Neuron (in vitro differentiated cells): ENCODE data around the gene NUDT21.

Experiments used
- H2AFZ ChIP-seq: one replicate; pipeline ENCODE4 v1.6.1; 2013; ENCODE audit warnings: low read depth, mild to moderate bottlenecking, inconsistent platforms, low read length, moderate library complexity
- H3K27me3 ChIP-seq: one replicate; pipeline ENCODE4 v1.6.1; 2013; ENCODE audit warnings: low read length; ENCODE audit not compliant: insufficient read depth
- H3K36me3 ChIP-seq: one replicate; pipeline ENCODE4 v1.6.1; 2013; ENCODE audit warnings: low read length; ENCODE audit not compliant: insufficient read depth
- H3K4me1 ChIP-seq: one replicate; pipeline ENCODE4 v1.6.1; 2013; ENCODE audit warnings: low read length; ENCODE audit not compliant: insufficient read depth
- H3K4me3 ChIP-seq: 2 replicates; pipeline ENCODE4 v1.5.1; 2013; ENCODE audit warnings: mild to moderate bottlenecking, low read length, moderate library complexity
- H3K9me3 ChIP-seq: one replicate; pipeline ENCODE4 v1.6.1; 2013; ENCODE audit warnings: low read length

The NUDT21 gene

DNA sequence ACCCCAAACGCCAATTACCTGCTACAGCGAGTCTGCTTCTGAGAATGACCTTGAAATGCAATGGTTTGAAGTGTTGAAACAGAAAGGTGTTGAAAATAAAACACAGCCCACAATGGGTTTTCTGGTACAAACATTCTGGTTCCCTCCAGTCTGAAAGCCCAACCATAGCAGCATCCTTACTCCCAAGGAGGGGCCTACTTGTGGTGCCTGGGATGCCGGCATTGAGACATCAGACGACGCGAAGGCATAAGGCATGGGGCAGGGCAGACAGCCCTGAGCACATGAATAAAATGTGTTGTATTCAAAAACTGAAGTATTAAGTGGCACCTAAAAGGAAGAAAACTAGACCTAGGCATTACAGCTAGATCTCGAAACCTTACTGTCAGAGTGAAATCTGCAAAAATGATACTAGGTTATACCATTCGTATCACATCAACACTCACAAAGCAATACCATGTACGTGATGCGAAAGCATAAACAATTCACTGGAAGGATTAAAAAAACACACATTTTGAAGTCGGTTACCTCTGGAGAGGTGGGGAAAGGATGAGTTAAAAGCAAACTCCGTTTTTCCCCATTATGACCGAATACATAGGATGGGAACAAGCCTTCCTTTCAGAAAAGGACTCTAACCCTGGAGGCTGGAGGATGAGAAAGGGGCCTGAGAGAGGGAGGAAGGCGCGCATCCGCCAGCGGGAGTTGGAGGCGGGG is 702 bp downstream of the NUDT21 start:
- H2AFZ ChIP-seq: no peak overlapping the region
- H3K4me3 ChIP-seq: peak overlapping the region; percentile 82
- H3K27me3 ChIP-seq: no peaks in the 10 kb centered on the region
- peaks cover 32% of the 10 kb centered on the region for H3K4me1 ChIP-seq
- H3K36me3 ChIP-seq: peaks cover 45% of the 10 kb centered on the region
- H3K9me3 ChIP-seq: no peaks in the 10 kb centered on the region

DNA sequence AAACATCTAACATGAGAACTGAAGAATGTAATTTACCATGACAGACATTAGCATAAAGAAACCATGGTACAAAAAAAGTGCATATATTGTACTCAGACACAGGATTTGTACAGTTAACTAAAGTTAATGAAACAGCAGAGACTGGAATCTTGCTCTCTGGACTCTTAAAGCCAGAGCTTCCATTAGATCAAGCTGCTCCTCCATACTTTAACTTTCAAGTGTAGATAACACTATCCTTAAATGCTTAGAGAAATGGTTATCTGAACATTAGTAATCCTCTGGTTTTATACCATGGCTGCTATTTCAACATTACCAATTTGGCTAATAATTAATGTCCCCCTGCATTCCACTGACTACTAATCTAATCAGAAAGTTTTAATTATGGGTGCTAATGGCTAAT is 3.1 kb downstream of the NUDT21 start:
- Histone ChIP-seq H3K36me3 (peaks cover 48% of the 10 kb centered on the region), H3K4me3 (no peak overlapping the region), H3K9me3 (no peaks in the 10 kb centered on the region), H2AFZ (no peak overlapping the region), H3K4me1 (peaks cover 32% of the 10 kb centered on the region), H3K27me3 (no peaks in the 10 kb centered on the region)

DNA sequence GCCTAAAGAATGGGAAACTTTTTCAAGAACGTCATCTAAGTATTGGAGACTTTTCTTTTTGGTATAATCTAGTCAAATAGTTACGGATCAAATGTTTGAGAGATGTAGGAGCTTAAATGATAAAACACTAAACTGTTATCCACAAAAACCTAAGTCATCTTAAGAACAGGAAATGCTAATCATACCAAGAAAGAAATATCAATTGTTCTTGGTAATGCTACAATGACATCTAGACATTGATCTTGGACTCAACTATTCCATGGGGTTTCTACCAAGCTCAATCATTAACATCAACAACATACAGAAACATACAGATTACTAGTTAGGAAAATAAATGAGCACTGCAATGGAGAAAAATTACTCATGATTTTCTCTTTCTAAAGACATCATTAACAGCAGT is 3.8 kb downstream of the NUDT21 start:
- no peaks in the 10 kb centered on the region for H3K9me3 ChIP-seq
- H3K4me1 ChIP-seq: peaks cover 26% of the 10 kb centered on the region
- no peak overlapping the region for H2AFZ ChIP-seq
- H3K4me3 ChIP-seq: no peak overlapping the region
- H3K36me3 ChIP-seq: peaks cover 54% of the 10 kb centered on the region
- no peaks in the 10 kb centered on the region for H3K27me3 ChIP-seq

DNA sequence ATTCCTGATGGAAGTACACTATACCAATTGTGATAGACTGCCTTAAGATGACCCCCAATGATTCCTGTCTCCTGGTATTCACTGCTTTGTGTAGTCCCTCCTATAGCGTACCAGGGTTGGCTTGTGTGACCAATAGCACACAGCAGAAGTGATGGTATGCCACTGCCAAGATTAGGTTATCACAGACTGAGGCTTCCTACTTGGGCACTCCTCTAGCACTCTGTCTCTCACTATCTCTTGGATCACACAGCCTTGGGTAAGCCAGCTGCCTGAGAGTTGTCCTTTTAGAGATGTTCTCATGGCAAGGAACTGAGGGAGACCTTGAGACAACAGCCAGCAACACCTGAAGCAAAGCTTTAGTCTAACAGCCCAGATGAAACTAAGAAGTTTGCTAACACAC is 13.1 kb downstream of the NUDT21 start:
- no peak overlapping the region for H2AFZ ChIP-seq
- no peaks in the 10 kb centered on the region for H3K27me3 ChIP-seq
- peaks cover 83% of the 10 kb centered on the region for H3K36me3 ChIP-seq
- no peaks in the 10 kb centered on the region for H3K9me3 ChIP-seq
- H3K4me1 ChIP-seq: no peaks in the 10 kb centered on the region
- no peak overlapping the region for H3K4me3 ChIP-seq

DNA sequence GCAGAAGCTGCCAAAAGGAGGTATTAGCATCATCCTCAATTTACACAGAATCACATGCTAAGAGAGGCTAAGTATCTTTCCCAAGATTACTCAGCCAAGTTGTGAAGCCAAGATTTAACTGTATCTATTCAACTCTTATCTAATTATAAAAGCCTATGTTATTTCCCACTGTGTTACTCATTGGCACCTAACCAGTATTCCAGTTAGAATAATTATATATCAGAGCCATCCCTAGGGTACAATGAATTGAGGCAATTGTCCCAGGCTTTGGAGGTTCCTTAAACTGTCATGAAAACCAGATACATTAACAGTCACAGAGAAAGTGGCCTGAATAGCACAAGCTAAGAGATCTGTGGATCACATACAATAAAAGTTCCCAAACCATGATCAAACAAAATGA is 14.9 kb downstream of the NUDT21 start:
- H2AFZ ChIP-seq: no peak overlapping the region
- H3K27me3 ChIP-seq: no peaks in the 10 kb centered on the region
- H3K4me3 ChIP-seq: no peak overlapping the region
- no peaks in the 10 kb centered on the region for H3K9me3 ChIP-seq
- peaks cover 80% of the 10 kb centered on the region for H3K36me3 ChIP-seq
- no peaks in the 10 kb centered on the region for H3K4me1 ChIP-seq

DNA sequence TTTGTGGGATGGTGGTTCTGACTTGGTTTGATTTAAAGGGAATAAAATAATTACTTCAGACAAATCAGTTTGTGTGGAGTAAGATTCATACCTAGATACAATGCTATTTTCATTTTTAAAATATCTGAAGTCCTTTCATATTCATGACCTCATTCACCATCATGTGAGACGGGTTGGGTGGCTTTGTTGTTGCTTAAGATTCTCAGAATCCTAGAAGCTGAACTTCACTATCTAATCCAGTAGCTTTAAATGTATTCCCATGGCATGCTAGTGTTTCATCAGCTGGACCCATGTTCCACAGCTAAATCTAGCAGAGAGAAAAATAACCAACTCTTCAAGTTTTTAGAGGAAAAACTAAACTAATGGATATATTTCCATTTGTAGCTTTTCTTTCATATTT is 23.0 kb downstream of the NUDT21 start:
- peaks cover 33% of the 10 kb centered on the region for H3K36me3 ChIP-seq

DNA sequence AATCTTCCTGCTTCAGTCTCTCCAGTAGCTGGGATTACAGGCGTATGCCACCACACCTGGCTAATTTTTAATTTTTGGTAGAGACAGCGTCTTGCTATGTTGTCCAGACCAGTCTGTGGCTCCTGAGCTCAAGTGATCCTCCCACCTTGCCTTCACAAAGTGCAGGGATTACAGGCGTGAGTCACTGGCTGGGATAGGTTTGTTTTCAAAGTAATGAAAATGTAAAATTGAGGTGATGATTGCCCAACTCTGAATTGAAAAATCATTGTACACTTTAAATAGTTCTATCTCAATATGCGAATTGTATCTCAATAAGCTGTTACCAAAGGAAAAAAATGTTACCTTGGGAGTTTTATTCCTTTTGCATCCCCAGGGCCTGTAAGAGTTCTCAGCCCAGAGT is 24.5 kb downstream of the NUDT21 start:
- H3K4me1 ChIP-seq: peaks cover 19% of the 10 kb centered on the region
- H2AFZ ChIP-seq: no peak overlapping the region
- H3K27me3 ChIP-seq: no peaks in the 10 kb centered on the region
- H3K36me3 ChIP-seq: peaks cover 20% of the 10 kb centered on the region
- H3K9me3 ChIP-seq: no peaks in the 10 kb centered on the region
- no peak overlapping the region for H3K4me3 ChIP-seq

More for the DNA sequence above, 23.0 kb downstream of the NUDT21 start:
- no peak overlapping the region for H3K4me3 ChIP-seq
- peaks cover 11% of the 10 kb centered on the region for H3K4me1 ChIP-seq
- no peaks in the 10 kb centered on the region for H3K9me3 ChIP-seq
- H3K27me3 ChIP-seq: no peaks in the 10 kb centered on the region
- no peak overlapping the region for H2AFZ ChIP-seq

DNA sequence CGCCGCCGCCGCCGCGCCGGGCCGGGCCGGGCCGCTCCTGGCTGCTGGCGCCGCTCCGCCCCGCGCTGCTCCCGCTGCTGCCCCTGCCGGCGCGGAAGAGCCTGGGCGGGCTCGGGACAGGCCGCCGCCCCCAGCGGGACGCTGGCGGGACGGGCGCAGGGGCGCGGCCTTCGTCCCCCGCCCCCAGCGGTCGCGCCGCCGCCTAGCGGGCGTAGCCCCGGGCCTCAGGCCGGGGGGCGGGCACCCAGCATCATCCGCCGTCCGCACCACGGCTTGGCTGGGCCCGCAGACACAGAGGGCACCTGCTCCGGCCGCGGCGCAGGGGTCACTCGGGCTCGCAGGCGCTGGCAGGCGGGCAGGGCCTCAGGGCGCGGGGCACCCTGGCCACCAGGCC is 25.7 kb downstream of the NUDT21 start, which contains the start of gene AMFR:
Gene AMFR, minus strand, starts transcription at position 107 of the 394 bp plus-strand sequence. CDS start 218 bp downstream, outside the sequence.
- H3K9me3 ChIP-seq: no peaks in the 10 kb centered on the region
- peak within 1 kb of the TSS; percentile 63 for H3K4me3 ChIP-seq
- peaks cover 19% of the 10 kb centered on the region for H3K4me1 ChIP-seq
- peak within 1 kb of the TSS; percentile 67 for H2AFZ ChIP-seq
- H3K36me3 ChIP-seq: peaks cover 11% of the 10 kb centered on the region
- no peaks in the 10 kb centered on the region for H3K27me3 ChIP-seq

DNA sequence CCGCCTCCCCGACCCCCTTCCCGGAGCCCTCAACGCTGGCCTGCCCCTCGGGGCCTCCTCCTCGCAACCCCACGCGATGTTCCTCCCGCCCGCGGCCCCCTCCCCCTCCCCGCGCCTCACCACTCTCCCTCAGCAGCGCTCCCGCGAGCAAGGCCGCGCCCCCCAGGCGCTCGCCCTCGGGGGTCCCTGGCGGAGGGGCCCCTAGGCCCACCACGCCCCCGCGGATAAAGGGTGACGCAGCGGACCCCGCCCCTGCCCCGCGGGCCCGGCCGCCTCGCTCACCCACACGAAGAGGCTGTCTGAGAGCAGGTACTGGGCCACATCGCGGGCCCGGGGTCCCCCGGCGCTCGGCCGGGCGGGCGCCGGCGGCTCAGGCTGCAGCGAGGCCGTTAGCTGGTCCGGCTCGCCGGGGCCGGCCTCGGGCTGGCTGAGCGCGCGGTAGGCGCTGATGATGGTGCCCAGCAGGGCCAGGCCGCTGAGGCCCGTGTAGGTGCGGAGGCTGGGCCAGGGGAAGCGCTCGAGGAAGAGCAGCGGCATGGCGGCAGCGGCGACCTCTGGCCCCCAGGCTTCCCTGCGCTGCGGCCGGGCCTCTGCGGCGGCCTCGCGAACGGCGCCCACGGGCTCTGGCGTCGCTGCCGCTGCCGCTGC is 26.2 kb downstream of the NUDT21 start:
- Histone ChIP-seq H3K4me1 (peaks cover 19% of the 10 kb centered on the region), H3K27me3 (no peaks in the 10 kb centered on the region), H3K4me3 (peak overlapping the region; percentile 63)

DNA sequence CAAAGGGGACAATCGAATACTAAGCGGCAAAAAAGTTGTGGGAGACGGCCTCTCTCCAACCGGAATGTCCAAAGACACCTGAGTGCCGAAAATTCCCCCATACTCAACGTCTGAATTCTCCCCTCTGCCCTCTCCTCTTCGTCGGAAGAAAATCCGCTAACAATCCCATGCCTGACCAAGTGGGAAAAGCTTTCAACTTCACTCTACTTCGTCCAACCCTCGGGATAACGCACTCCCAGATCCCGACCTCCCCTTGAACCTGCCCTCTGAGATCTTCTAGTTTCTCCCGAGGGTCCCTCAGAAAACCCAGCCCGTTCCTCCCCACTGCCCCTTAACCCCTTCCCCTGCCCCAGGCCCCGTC is 26.7 kb downstream of the NUDT21 start:
- Histone ChIP-seq H3K9me3 (no peaks in the 10 kb centered on the region), H3K27me3 (no peaks in the 10 kb centered on the region), H3K4me1 (peaks cover 19% of the 10 kb centered on the region), H2AFZ (peak overlapping the region; percentile 67), H3K4me3 (peak overlapping the region; percentile 63), H3K36me3 (peaks cover 4% of the 10 kb centered on the region)

More for the DNA sequence above, 26.2 kb downstream of the NUDT21 start:
- peak overlapping the region; percentile 67 for H2AFZ ChIP-seq
- peaks cover 6% of the 10 kb centered on the region for H3K36me3 ChIP-seq
- no peaks in the 10 kb centered on the region for H3K9me3 ChIP-seq

DNA sequence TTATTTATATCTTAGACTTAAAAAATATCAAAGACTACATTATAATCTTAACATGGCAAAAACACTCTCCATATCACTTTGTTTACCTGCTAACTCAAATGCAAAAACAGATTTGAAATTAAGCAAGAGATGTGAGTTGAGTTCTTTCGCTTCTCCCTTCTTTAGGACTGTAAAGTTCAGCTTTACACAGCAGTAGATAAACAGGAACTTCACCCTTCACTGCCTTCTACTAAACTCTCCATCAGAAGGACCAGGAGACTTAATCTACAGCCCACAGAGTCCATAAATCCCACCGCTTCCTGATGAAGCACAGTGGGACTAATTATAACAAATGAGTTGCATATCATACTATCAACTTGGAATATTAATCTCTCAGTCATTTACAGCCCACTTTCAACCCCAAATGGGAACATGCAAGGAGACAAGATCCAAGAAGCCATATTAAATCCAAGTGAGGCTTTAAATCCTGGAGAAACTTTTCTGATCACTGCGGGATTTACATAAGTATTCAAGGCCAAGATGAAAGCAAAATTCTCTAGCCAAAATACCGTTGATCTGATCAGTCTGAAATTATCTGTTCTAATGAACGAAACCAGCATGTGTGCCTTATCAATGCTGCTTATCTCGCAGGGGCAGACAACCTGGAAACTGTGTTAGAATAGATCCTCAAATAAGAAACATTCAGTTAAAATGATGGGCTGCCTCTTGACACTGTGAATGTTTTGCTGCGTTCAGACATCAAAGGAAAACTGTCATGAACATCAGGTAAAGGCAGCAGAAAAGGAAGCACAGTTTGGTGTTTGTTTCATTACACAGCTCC is 27.3 kb downstream of the NUDT21 start:
- Histone ChIP-seq H2AFZ (peak overlapping the region; percentile 67), H3K4me3 (peak overlapping the region; percentile 63), H3K9me3 (no peaks in the 10 kb centered on the region), H3K4me1 (peaks cover 19% of the 10 kb centered on the region), H3K36me3 (peaks cover 2% of the 10 kb centered on the region), H3K27me3 (no peaks in the 10 kb centered on the region)

DNA sequence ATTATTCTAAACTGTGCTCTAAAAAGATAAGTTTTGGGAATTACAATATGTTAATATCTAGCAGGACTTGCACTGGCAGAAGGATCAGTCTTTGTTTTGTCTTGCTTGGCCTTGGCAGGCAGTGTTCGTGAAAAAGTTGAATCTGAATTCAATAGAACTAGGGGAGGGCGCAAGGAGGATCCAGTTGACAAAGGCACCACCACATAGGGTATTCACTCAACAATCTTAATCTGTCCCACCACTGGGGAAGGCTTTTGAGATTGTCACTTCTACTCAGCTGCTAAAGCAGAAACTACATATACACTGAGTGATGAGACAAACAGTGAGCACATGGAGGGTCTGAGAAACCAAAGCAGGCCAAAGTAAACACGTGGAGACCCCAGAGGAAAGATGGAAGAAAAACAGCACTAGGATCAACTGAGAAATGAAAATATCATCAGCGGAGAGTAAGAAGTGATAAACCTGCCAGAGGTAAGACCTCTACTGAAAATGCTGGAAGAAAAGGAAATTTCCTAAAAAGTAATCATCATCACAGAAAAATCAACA is 28.2 kb downstream of the NUDT21 start:
- Histone ChIP-seq H3K36me3 (no peaks in the 10 kb centered on the region), H3K9me3 (no peaks in the 10 kb centered on the region), H2AFZ (no peak overlapping the region), H3K4me1 (peaks cover 19% of the 10 kb centered on the region), H3K27me3 (no peaks in the 10 kb centered on the region), H3K4me3 (no peak overlapping the region)
